HEK293T (cell line): Measurements from ENCODE around the gene UBAC1.

ENCODE experiments used
- FOXA1 ChIP-seq: fragments of 450-650 bp; IDR thresholded peaks from 2 replicates; pipeline ENCODE4 v1.6.1; 2016; ENCODE audit warnings: mild to moderate bottlenecking
- FOXM1 ChIP-seq: fragments of 450-650 bp; IDR thresholded peaks from 2 replicates; pipeline ENCODE4 v1.6.1; 2017; ENCODE audit warnings: mild to moderate bottlenecking, borderline replicate concordance
- SP1 ChIP-seq: fragments of 450-650 bp; IDR thresholded peaks from 2 replicates; pipeline ENCODE4 v1.6.1; 2017
- SUZ12 ChIP-seq: fragments of 450-650 bp; IDR thresholded peaks from 2 replicates; pipeline ENCODE4 v1.6.1; 2016; ENCODE audit warnings: mild to moderate bottlenecking

DNA sequence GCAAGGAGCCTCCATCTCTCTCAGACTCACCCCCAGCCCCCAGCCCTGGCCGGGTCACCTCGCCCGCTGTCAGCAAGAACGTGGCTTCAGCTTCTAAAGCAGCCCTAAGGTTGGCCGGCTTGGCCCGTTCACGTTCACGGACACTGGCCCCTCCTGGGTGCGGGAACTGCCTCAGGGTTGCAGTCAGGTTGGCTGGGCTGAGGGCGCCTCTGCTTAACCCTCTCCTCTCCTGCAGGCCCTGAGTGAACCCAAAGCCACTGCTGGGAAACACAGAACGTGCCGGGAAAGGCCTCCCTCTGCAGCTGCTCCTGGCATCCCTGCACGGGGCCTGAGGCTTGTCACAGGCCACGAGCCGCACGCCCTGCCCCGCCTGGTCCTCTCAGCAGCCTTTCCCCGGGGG lies 40.1 kb upstream of the UBAC1 start:
- TF ChIP-seq FOXM1: no peak
- TF ChIP-seq SUZ12: no peak
- TF ChIP-seq SP1: no peak
- TF ChIP-seq FOXA1: no peak
